Neutrophil (primary cell): Measurements from ENCODE around the gene SH2B2.

Experiments used
- H3K27ac ChIP-seq: fragments of 200-600 bp; sonication (generic); 2 replicates; pipeline ENCODE4 v1.5.1; 2016; ENCODE audit warnings: mild to moderate bottlenecking, moderate library complexity
- H3K27me3 ChIP-seq: fragments of 200-600 bp; sonication (generic); 2 replicates; pipeline ENCODE4 v1.6.0; 2016; ENCODE audit warnings: mild to moderate bottlenecking
- H3K36me3 ChIP-seq: fragments of 200-600 bp; sonication (generic); 2 replicates; pipeline ENCODE4 v1.5.1; 2017
- H3K4me1 ChIP-seq, 2 experiments: fragments of 200-600 bp in 1 of 2; sonication (generic) in 1 of 2; 1 replicate in 1 of 2; 2 replicates in 1 of 2; pipeline versions ENCODE4 v1.5.1 to v1.6.1; 2013 to 2016; ENCODE audit warnings: low read depth in 1 of 2, low read length in 1 of 2, mild to moderate bottlenecking in 1 of 2, moderate library complexity in 1 of 2; ENCODE audit not compliant: control insufficient read depth in 1 of 2, insufficient read depth in 1 of 2
- H3K4me3 ChIP-seq, 2 experiments: fragments of 200-600 bp in 1 of 2; sonication (generic) in 1 of 2; 1 replicate in 1 of 2; 2 replicates in 1 of 2; pipeline ENCODE4 v1.5.1; 2013 to 2016; ENCODE audit warnings: low read depth in 1 of 2, low read length in 1 of 2, mild to moderate bottlenecking in 1 of 2, moderate library complexity in 1 of 2
- H3K9me3 ChIP-seq: fragments of 200-600 bp; sonication (generic); 2 replicates; pipeline ENCODE4 v1.5.1; 2016
- TF ChIP-seq, protein P1 (sequence below): fragments of 200-600 bp; sonication (generic); IDR thresholded peaks from 2 replicates; pipeline ENCODE4 v1.5.1; 2016; ENCODE audit warnings: antibody characterized with exemption

The SH2B2 gene

DNA sequence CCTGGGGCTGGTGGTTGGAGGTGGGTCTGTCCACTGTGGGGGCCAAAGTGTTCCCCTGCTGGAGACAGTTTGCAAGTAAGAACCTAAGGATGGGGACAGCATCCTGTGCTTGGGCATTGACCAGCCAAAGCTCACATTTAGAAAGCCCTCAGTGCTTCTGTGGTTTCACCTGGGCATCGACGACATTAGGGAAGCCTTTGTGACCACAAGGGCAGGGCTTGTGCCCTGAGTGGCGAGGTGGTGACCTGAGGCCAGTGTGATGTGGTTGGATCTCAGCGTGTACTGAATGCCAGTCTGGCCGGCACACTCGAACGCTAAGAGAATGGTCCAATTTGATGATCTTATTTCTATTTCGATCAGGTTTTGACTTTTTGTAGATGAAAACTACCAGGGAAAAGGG, 32.1 kb upstream of the SH2B2 start:
- TF ChIP-seq, protein P1, sequence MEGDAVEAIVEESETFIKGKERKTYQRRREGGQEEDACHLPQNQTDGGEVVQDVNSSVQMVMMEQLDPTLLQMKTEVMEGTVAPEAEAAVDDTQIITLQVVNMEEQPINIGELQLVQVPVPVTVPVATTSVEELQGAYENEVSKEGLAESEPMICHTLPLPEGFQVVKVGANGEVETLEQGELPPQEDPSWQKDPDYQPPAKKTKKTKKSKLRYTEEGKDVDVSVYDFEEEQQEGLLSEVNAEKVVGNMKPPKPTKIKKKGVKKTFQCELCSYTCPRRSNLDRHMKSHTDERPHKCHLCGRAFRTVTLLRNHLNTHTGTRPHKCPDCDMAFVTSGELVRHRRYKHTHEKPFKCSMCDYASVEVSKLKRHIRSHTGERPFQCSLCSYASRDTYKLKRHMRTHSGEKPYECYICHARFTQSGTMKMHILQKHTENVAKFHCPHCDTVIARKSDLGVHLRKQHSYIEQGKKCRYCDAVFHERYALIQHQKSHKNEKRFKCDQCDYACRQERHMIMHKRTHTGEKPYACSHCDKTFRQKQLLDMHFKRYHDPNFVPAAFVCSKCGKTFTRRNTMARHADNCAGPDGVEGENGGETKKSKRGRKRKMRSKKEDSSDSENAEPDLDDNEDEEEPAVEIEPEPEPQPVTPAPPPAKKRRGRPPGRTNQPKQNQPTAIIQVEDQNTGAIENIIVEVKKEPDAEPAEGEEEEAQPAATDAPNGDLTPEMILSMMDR, result no peak
- no peak overlapping the region for H3K27ac ChIP-seq
- H3K4me1 ChIP-seq, result no peaks in the 10 kb centered on the region
- no peaks in the 10 kb centered on the region for H3K9me3 ChIP-seq
- peaks cover 25% of the 10 kb centered on the region for H3K36me3 ChIP-seq
- H3K27me3 ChIP-seq, result no peaks in the 10 kb centered on the region
- no peak overlapping the region for H3K4me3 ChIP-seq

DNA sequence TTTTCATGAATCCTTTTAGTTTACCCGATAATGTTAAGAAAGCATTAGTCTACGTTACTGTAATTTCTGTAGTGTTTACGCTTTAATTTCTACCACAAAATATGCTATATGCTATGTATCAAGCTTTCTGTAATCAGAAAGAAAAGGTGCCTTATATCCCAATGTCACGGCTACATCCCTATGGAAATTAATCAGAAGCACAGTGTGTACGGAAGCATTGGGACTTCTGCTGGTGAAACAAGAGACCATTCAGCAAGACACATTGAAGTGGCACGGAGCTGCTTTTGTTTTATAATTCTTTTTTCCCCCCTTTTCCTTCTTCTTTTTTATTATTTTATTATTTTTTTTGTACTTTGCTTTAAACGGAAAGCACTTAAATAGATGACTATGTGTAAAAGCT, 31.2 kb upstream of the SH2B2 start:
- no peaks in the 10 kb centered on the region for H3K9me3 ChIP-seq
- H3K4me3 ChIP-seq, result no peak overlapping the region
- TF ChIP-seq, protein P1, result no peak
- no peaks in the 10 kb centered on the region for H3K27me3 ChIP-seq
- H3K4me1 ChIP-seq, result no peaks in the 10 kb centered on the region
- peaks cover 18% of the 10 kb centered on the region for H3K36me3 ChIP-seq
- no peak overlapping the region for H3K27ac ChIP-seq

DNA sequence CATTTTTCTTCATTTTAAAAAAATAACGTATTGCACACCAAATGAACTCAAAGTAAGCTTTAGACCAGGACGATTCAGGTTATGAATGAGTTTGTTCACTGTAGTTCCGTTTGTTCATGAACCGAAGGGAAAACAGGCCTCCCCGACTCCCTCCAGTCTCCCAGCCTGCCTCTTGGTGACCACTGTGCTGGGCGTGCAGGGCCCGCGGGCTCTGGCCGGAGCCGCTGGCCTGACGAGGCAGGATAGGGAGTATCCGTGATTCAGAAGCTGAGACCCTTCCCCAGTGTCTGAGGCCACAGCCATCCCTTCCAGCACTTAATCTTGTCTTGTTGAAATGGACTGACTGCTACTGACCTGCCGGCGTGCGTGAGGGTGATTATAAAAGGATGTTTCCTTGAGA, 30.8 kb upstream of the SH2B2 start:
- H3K36me3 ChIP-seq, result peaks cover 16% of the 10 kb centered on the region
- TF ChIP-seq, protein P1, result no peak
- no peak overlapping the region for H3K27ac ChIP-seq
- H3K4me1 ChIP-seq, result no peaks in the 10 kb centered on the region
- no peaks in the 10 kb centered on the region for H3K27me3 ChIP-seq
- no peak overlapping the region for H3K4me3 ChIP-seq
- no peaks in the 10 kb centered on the region for H3K9me3 ChIP-seq

DNA sequence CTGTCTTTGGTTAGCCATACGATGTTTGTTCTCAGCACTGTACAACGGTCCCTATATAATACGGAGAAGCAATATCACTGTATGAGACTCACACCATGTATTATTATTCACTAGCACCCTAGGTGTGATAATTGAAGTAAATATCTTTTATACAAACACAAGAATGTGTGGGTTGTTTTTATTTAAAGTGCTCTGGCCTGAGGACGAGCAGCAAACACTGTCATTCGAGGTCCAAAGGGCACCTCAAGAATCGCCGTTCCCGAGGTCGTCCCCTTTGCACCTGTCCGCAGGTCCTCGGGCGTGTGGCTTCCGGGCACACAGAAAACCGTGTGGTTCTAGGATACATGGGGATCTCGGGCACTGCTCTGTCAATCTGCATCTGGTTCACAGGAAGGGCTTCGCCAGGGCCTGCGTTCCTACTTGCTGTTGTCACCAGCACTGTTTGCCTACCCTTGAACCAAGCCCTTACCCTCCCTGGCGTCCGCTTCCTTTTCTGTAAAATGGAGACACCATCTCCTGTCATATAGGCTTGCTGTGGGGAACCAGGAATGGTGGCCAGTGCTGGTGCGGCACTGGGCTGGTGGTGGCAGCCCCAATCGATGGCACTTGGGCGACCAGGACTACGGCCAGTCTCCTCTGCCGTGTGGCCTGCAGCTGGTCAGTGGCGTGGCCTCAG, 28.5 kb upstream of the SH2B2 start:
- Histone ChIP-seq H3K36me3 (peaks cover 8% of the 10 kb centered on the region), H3K4me3 (no peak overlapping the region), H3K4me1 (no peaks in the 10 kb centered on the region), H3K27me3 (no peaks in the 10 kb centered on the region), H3K9me3 (no peaks in the 10 kb centered on the region), H3K27ac (no peak overlapping the region)
- TF ChIP-seq, protein P1, result no peak

DNA sequence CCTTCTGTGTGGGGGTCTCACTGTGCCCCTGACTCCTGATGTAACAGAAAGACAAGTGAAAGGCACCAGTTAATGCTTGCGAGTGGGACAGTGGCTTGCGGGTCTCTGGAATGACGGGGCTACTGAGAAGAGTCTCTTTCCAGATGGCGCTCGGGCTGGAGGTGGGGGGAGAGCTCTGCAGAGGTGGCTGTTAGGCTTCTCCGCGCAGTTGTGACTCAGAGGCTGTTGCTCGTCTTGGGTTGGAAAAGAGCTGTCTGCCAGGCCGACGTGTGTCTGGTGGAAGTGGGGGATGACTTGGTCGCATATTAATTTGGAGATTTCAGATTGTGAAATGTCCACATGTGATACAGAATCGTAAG, 27.9 kb upstream of the SH2B2 start:
- peaks cover 6% of the 10 kb centered on the region for H3K36me3 ChIP-seq
- H3K4me3 ChIP-seq, result no peak overlapping the region
- no peaks in the 10 kb centered on the region for H3K27me3 ChIP-seq
- H3K4me1 ChIP-seq, result no peaks in the 10 kb centered on the region
- H3K9me3 ChIP-seq, result no peaks in the 10 kb centered on the region
- H3K27ac ChIP-seq, result no peak overlapping the region
- TF ChIP-seq, protein P1, result no peak
